Fibroblast of skin of right quadriceps (primary cell): ENCODE data around the gene ABCA4.
A peak's percentile ranks its signal among the peaks of the same experiment; 100 is the strongest.
"Not testable (repeated sequence)": the region's sequence is repeated elsewhere in the genome, so short reads cannot be mapped to it uniquely, and the experiment has no call there.

Source experiments
- DNase-seq: peaks from one replicate; pipeline ENCODE4 v3.0.0-alpha.2; 2013

Gene ABCA4

GRCh38 chr1:94120991-94121390 is at the start of gene ABCA4:
Gene ABCA4, minus strand, starts transcription at chr1:94121148. Its CDS starts 103 bp downstream, at chr1:94121045.
- DNase-seq = no peak

GRCh38 chr1:94169126-94169525 is 48.2 kb upstream of the ABCA4 start:
- no peak for DNase-seq

GRCh38 chr1:94165843-94166242 is 44.9 kb upstream of the ABCA4 start:
- no peak for DNase-seq

DNA sequence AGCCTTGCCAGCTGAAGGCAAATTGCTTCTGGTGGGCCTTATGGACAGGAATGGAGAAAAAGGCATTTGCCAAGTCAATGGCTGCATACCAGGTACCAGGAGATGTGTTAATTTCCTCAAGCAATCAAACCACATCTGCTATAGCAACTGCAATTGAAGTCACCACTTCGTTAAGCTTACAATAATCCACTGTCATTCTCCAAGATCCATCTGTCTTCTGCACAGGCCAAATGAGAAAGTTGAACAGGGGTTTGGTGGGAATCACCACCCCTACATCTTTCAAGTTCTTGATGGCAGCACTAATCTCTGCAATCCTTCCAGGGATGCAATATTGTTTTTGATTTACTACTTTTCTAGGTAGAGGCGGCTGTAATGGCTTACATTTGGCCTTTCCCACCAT is 43.9 kb upstream of the ABCA4 start:
- DNase-seq = not testable (repeated sequence)

DNA sequence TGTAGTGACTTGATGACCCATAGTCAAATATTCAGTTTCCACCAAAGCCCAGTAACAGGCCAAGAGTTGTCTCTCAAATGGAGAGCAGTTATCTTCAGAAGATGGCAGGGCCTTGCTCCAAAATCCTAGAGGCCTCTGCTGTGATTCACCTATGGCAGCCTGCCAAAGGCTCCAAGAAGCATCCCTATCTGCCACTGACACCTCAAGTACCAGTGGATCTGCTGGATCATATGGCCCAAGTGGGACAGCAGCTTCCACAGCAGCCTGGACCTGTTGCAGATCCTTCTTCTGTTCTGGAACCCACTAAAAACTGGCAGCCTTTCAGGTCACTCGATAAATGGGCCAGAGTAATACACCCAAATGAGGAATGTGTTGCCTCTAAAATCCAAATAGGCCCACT is 43.2 kb upstream of the ABCA4 start:
- peak; percentile 22 for DNase-seq

GRCh38 chr1:94163249-94163648 is 42.3 kb upstream of the ABCA4 start:
- not testable (repeated sequence) for DNase-seq

- peak; percentile 86 for DNase-seq
Measured at GRCh38 chr1:94160811-94161210, 39.9 kb upstream of the ABCA4 start.

- DNase-seq = no peak
Measured at GRCh38 chr1:94156096-94156625, 35.2 kb upstream of the ABCA4 start.

- no peak for DNase-seq
Measured at GRCh38 chr1:94154989-94155388, 34.0 kb upstream of the ABCA4 start.

- DNase-seq = no peak
Measured at GRCh38 chr1:94153133-94153532, 32.2 kb upstream of the ABCA4 start.

GRCh38 chr1:94149166-94149565 is 28.2 kb upstream of the ABCA4 start:
- DNase-seq = not testable (repeated sequence)

GRCh38 chr1:94146273-94146672 is 25.3 kb upstream of the ABCA4 start:
- no peak for DNase-seq

DNA sequence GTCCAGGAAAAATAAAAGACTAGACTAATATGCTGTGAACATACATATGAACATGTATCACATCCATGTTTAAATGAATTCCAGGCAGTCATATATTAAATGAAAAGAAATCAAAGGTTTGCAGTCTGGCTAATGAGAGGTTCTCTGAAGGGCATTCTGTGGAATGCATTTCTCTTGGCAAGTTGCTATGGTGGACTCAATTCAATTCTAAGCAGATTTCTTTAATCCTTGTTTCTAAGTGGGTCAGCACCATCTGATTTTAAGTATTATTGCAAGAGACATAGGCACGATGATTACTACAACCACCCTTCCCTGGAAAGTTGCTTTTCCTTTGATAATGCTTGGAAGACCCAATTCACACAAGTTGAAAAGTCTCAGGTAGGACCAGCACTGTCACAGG is 23.9 kb upstream of the ABCA4 start:
- no peak for DNase-seq

GRCh38 chr1:94143809-94144176 is 22.8 kb upstream of the ABCA4 start:
- no peak for DNase-seq

- DNase-seq = peak; percentile 17
Measured at GRCh38 chr1:94143173-94143808, 22.3 kb upstream of the ABCA4 start.

DNA sequence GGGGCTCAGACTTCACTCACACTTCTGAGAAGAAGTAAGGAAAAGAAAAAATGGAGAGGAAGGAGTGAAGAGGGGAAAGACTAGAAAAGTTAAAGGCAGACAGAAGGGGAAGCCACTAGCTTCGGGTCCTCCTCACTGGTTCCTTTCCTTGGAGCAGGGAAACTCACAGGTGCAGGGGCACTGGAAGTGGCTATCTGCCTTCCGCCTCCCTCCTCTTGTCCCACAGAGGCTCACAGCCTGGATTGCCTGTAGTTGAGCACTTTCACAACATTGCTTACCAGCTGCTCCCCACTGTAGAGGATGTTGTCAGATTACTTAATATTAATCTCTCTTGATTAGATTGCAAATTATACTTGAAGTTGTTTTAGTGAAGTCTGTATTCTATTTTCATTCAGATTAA is 21.6 kb upstream of the ABCA4 start:
- DNase-seq = no peak

DNA sequence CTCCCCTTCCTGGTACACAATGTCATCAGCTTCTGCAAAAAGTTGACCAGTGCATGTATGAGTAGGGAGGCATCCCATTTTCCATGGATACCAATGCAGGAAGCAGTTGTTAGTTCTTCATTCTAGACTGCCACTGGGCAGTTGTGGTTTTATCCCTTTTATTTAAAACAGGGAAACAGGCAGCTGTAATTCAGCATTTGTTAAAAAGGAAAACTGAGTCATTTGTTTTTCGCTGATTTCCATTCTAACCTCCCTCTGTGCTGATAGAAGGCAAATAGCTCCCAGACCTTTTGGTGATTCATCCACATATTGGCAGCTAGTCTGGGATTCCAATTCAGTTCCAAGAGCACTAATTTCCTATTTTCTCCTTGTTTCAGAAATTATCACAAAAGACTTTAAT is 21.1 kb upstream of the ABCA4 start:
- DNase-seq = peak; percentile 77

GRCh38 chr1:94132111-94132510 is 11.2 kb upstream of the ABCA4 start:
- DNase-seq = no peak

DNA sequence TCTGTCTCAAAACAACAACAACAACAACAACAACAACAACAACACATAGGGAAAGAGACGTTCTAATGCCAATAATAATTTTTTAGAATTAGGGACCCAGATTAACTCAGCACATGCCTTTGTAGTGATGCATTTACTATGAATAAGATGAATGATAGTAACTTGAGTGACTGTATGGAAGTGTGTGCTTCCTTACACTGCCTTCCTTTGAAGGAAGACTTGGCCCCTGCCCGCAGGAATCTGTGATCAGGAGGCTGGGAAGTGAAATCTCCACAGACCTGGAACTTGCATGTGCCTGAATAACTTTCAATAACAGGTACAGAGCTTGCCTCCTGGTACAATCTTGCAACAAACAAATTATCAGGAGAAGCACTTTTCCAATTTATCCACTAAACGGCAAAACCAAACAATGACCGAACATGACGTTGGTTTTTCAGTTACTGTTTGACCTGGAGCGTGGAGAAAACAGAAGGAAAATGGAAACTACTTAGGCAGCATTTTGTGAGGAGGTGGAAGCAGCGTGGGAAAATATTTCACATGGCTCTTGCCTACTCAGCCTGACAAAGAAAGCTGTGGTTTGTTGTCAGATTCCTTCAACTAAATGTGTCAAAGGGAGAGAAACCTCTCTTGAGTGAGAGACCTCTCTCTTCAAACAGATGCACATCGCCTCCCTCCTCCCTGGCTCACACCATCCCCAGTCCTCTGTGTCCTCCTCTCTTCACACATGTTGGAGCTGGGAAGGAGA is 10.1 kb upstream of the ABCA4 start:
- peak; percentile 40 for DNase-seq

DNA sequence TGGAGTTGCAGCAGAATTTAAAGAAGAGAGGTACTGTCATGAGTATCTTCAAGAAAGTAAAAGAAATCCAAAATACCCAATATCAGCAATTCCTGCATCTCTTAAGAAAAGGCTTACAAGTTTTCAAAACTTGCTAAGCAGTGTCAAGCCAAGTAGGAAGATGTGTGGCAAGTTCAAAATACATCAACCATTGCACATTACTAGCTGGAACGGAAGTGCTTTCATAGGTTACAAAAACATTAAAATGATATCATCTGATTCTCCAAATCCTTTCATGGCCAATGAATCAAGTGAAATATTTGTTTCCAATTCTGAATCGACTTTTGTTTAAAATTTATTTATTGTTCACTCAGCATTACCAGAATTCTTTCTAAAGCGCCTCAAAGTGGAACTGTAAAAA is 5.7 kb upstream of the ABCA4 start:
- no peak for DNase-seq

- no peak for DNase-seq
Measured at GRCh38 chr1:94125551-94126514, 4.9 kb upstream of the ABCA4 start.

DNA sequence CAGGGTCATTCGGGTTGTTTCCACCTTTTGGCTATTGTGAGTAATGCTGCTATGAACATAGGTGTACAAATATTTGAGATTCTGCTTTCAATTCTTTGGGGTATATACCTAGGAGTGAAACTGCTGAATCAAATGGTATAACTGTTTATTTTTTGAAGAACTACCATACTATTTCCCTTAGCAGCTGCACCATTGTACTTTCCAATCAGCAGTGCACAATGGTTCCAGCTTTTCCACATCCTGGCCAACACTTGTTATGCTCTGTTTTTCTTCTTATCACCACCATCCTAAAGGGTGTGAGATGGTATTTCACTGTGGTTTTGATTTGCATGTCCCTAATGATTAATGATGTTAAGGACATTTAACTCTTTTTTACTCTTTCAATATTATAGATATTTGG is 3.6 kb upstream of the ABCA4 start:
- DNase-seq = no peak
